BJ (cell line): ENCODE data around the gene MAP3K13. TPM values are rescaled to one million over a fixed set of nuclear protein-coding genes. Genes with fewer than 3 reads are reported as not detected.

Source experiments
- CTCF ChIA-PET: fragments of 350-600 bp; formaldehyde crosslinking; extraction: SDS; loops from one replicate; lab custom pipeline; 2021; ENCODE audit warnings: antibody characterized with exemption, inconsistent platforms; lab: Yijun Ruan, JAX
- POLR2A ChIA-PET: fragments of 300-600 bp; sonication (Branson Sonifier 250); formaldehyde crosslinking; extraction: SDS; loops from one replicate; lab custom pipeline; 2021; ENCODE audit warnings: antibody characterized with exemption; lab: Charles Lee
- DNase-seq: peaks from one replicate; pipeline ENCODE4 v3.0.0-alpha.2; 2011; ENCODE audit warnings: low read depth
- H3K27me3 ChIP-seq: 2 replicates; pipeline ENCODE4 v1.6.0; 2011; ENCODE audit warnings: low read length; ENCODE audit not compliant: control insufficient read depth, insufficient read depth
- H3K36me3 ChIP-seq: 2 replicates; pipeline ENCODE4 v1.5.1; 2011; ENCODE audit warnings: low read length; ENCODE audit not compliant: control insufficient read depth, insufficient read depth
- H3K4me3 ChIP-seq: 2 replicates; pipeline ENCODE4 v1.5.1; 2011; ENCODE audit warnings: low read depth, mild to moderate bottlenecking, control low read depth, low read length
- CTCF ChIP-seq: IDR thresholded peaks from 2 replicates; pipeline ENCODE4 v1.5.1; 2011; ENCODE audit warnings: low read depth, mild to moderate bottlenecking, control low read depth, inconsistent platforms, low read length, moderate library complexity; ENCODE audit not compliant: insufficient read depth
- polyA plus RNA-seq: library from polyadenylated mRNA; depleted of rRNA; stranded (reverse); fragments of >200 nt; gene quantifications from 2 replicates; pipeline ENCODE4 v1.2.3, GENCODE V29; 2011

The MAP3K13 gene
- polyA plus RNA-seq, 1 experiment, result 8.9 TPM

DNA sequence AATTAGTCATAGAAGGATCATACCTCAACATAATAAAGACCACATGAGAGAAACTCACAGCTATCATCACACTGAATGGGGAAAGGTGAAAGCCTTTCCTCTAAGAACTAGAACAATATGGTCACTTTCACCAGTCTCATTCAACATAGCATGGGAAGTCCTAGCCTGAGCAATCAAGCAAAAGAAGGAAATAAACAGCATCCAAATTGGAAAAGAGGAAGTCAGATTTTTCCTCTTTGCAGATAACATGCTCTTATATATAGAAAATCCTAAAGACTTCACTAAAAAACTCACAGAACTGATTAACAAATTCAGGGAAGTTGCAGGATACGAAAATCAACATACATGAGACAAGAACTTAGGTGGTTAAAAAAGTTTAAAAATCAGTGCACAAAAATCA, 24.7 kb downstream of the MAP3K13 start:
- no peak for DNase-seq
- Histone ChIP-seq H3K36me3 (no peaks in the 10 kb centered on the region), H3K27me3 (no peaks in the 10 kb centered on the region), H3K4me3 (no peak overlapping the region)
- ChIA-PET POLR2A (no interaction called here), CTCF (interaction anchor here (1.2 kb wide), 1 partner anchor 7 kb away, joined by 3 read pairs; no protein-coding TSS in a partner anchor)
- TF ChIP-seq CTCF, result no peak

GRCh38 chr3:185393055-185393454, 30.1 kb downstream of the MAP3K13 start:
- TF ChIP-seq CTCF, result no peak
- Histone ChIP-seq H3K36me3 (no peaks in the 10 kb centered on the region), H3K27me3 (no peaks in the 10 kb centered on the region), H3K4me3 (no peak overlapping the region)
- ChIA-PET CTCF (no interaction called here), POLR2A (no interaction called here)
- DNase-seq, result no peak

DNA sequence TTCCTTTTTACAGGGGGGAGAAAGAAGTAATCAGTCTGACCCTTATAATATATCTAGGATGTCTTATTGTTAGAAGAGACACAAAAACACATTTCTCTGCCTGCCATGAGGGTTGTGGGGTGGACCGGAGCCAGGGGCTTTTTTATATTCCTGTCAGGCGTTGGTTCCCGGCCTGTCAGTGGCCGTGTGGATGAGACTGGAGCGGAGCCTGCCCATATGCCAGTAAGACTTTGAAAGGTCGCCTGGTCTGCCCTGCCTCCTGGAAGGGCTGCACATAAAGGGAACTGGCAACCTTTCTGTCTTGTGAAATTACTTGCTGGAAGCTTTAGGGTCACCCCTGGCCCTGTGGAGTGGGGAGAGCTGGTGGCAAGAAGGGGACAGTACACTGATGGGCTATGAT, 34.7 kb downstream of the MAP3K13 start:
- H3K4me3 ChIP-seq, result no peak overlapping the region
- TF ChIP-seq CTCF, result no peak
- ChIA-PET POLR2A (no interaction called here), CTCF (no interaction called here)
- no peaks in the 10 kb centered on the region for H3K36me3 ChIP-seq
- no peak for DNase-seq
- no peaks in the 10 kb centered on the region for H3K27me3 ChIP-seq

DNA sequence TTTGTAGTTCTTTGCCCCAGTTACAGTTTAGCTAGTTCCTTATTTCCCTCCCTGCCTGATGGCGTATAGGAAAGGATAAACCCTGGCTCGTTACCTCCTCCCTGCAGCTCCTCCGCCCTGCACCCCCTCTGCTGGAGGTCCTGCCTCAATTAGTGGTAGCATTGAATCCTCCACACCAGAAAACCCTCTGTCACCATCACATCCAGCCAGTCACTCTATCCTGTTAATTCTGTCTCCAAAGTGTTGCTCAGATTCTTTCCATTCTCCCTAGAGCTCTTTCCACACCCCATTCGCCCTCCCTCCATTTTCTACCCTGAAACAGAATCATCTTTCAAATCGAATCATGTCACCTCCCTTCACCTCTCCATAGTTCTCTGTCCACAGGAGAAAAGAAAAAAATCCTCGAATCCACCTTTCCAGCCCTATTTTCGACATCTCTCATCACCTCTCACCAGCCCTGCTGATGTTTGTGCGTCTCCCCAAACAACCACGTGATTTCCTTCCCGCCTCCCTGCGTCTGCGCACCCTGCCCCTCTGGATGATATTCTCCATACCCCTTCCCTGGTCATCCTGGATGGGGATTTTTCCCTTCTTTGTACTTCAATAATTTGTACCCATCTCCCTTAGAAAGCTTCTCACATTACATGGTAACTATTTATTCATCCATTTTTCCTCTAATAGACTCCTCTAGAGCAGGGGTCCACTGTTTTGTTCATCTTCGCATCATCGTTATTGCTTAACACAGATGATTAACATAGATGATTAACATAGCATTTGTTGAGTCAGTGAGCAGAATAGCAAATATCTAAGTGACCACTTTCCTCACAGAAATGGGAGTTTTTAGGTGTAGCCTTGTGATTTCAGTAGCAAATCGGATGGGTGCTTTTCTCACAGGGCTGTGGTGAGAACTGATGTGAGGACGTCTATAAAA, 37.1 kb downstream of the MAP3K13 start:
- ChIA-PET POLR2A (no interaction called here), CTCF (interaction anchor here (0.5 to 1.3 kb wide), 2 partner anchors 46 to 146 kb away, joined by 3 read pairs; no protein-coding TSS in a partner anchor)
- Histone ChIP-seq H3K27me3 (no peaks in the 10 kb centered on the region), H3K4me3 (no peak overlapping the region), H3K36me3 (no peaks in the 10 kb centered on the region)
- DNase-seq, result no peak
- TF ChIP-seq CTCF, result no peak

DNA sequence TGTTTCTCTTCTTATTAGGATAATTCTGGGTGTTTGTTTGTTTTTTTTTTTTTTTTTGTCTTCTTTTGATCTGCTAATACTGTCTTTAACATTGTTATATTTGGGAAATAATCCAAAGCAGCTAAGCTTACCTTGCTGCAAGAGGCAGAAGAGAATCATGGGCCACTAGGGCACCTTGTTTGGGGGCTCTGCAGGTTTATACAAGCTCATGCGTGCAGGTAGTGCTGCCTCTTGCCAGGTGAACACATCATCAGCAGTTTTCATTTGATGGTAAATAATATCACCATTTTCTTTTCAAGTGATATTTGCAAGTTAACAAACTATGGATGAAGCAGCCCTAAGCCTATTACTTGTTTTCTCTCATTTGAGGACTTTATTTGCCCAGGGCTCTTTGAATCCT, 37.9 kb downstream of the MAP3K13 start:
- POLR2A ChIA-PET, result no interaction called here
- no peak for TF ChIP-seq CTCF
- H3K36me3 ChIP-seq, result no peaks in the 10 kb centered on the region
- DNase-seq, result no peak
- no peak overlapping the region for H3K4me3 ChIP-seq
- H3K27me3 ChIP-seq, result no peaks in the 10 kb centered on the region
- CTCF ChIA-PET, result interaction anchor here (0.5 kb wide), 1 partner anchor 145 kb away, joined by 3 read pairs; no protein-coding TSS in a partner anchor
